Sigmoid colon (tissue), 7 donors: ENCODE measurements around the gene OLFML3. TPM values are rescaled to one million over a fixed set of nuclear protein-coding genes. Genes with fewer than 3 reads are reported as not detected.
"Not testable (repeated sequence)": the region's sequence is repeated elsewhere in the genome, so short reads cannot be mapped to it uniquely, and the experiment has no call there.

Experiments used
- DNase-seq: peaks from one replicate; pipeline ENCODE4 v3.0.0-alpha.2; 2019
- H3K27ac ChIP-seq, 4 donors: fragments of 200-600 bp; sonication (generic); one replicate each; pipeline ENCODE4 v1.5.1; 2016 to 2019; ENCODE audit warnings: mild to moderate bottlenecking in 1 of 4
- H3K27me3 ChIP-seq, 3 donors: fragments of 200-600 bp; sonication (generic); one replicate each; pipeline ENCODE4 v1.5.1; 2019; ENCODE audit warnings: mild to moderate bottlenecking in 1 of 3
- H3K36me3 ChIP-seq, 4 donors: fragments of 200-600 bp; sonication (generic); one replicate each; pipeline ENCODE4 v1.5.1; 2016 to 2019
- H3K4me1 ChIP-seq, 4 donors: fragments of 200-600 bp; sonication (generic); one replicate each; pipeline ENCODE4 v1.5.1; 2017 to 2019
- H3K4me3 ChIP-seq, 4 donors: fragments of 200-600 bp; sonication (generic); one replicate each; pipeline ENCODE4 v1.5.1; 2017 to 2019; ENCODE audit warnings: mild to moderate bottlenecking in 2 of 4, moderate library complexity in 1 of 4
- H3K9me3 ChIP-seq, 4 donors: fragments of 200-600 bp in 3 of 4; sonication (generic) in 3 of 4; one replicate each; pipeline versions ENCODE4 v1.5.1 to v1.6.1; 2013 to 2019
- EP300 ChIP-seq, 4 donors: sonication (generic); formaldehyde crosslinking; IDR thresholded peaks; one replicate each; pipeline ENCODE4 v1.6.1; 2017; ENCODE audit warnings: antibody characterized with exemption in 4 of 4
- POLR2A ChIP-seq, 2 donors: fragments of 450-650 bp; IDR thresholded peaks; one replicate each; pipeline ENCODE4 v1.6.1; 2016; ENCODE audit warnings: antibody characterized with exemption in 2 of 2, mild to moderate bottlenecking in 2 of 2, moderate library complexity in 2 of 2
- POLR2AphosphoS5 ChIP-seq, 4 donors: sonication (generic); formaldehyde crosslinking; IDR thresholded peaks; one replicate each; pipeline ENCODE4 v1.6.1; 2017; ENCODE audit warnings: antibody characterized with exemption in 4 of 4
- WGBS, 2 donors: extraction: QIAGEN DNeasy Blood & Tissue Kit; methylation state at CpG; one replicate each; pipeline ENCODE4 v1.1.7; 2013; 5-methylcytosine and 5-hydroxymethylcytosine counted together
- intact Hi-C: fragments of 100-400 bp; cut with DNase I; formaldehyde crosslinking; loops from one replicate; pipeline ENCODE4 v1.15.1; 2023
- polyA plus RNA-seq, 3 donors: library from polyadenylated mRNA; stranded (reverse); fragments of 200-250 nt; gene quantifications; one replicate each; pipeline ENCODE4 v1.2.3, GENCODE V29; 2013
- total RNA-seq, 4 donors: library from RNA; depleted of rRNA; stranded (reverse); fragments of >200 nt; gene quantifications; one replicate each; pipeline ENCODE4 v1.1.0, GENCODE V29; 2016
- TF ChIP-seq, protein P1 (sequence below), 4 experiments: fragments of 450-650 bp in 3 of 4; fragments of 200-600 bp in 1 of 4; IDR thresholded peaks; one replicate each; pipeline ENCODE4 v1.5.1; 2016 to 2019; ENCODE audit warnings: antibody characterized with exemption in 4 of 4, mild to moderate bottlenecking in 3 of 4, moderate library complexity in 2 of 4
- donor health status: healthy with polysubstance abuse.
- donor health status: Bipolar disorder and iron deficiency.
- donor health status: healthy.

OLFML3 gene
- total and polyA plus RNA-seq, 7 donors: 14.1 to 149 (median 94.0) TPM

DNA sequence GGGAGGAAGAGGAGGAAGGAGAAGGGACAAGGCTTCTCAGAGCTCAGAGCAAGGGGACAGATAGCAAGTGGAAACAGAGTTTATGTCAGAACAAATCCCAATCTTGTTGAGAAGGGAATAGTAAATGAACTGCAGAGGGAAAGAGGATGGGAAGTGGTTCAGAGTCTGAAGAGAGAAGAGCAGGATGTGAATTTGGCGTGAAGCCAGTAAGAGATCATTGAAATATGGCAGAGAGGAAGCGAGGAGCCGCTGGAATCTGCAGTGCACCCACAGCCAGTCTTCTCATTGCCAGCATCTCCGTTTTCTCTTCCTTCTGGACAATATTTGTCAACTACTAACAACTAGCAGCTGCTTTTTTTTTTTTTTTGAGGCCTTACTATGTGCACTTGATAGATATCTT is 19.1 kb downstream of the OLFML3 start:
- H3K27ac ChIP-seq: no peak overlapping the region

DNA sequence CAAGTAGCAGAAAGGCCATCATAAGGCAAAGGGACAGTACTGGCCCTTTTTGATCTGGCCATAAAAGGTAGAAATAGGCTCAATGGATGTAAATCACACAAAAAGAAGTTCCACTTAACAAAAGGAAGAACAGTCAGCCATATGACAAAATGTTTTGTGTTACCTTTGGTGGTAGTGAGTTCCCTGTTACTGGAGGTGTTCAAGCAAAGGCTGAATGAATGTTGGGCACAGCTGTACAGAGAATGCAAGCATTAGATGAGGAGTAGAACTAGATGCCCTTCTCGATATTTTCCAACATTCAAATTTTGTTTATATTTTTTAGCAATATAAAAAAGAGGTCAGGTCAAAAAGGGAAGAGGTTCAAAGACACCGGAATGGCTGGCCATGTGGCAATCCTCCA is 20.0 kb downstream of the OLFML3 start:
- H3K27ac ChIP-seq: no peak overlapping the region
- 85 to 87% methylated on average over 2 of the region's 2 CpGs for WGBS, 2 donors
- intact Hi-C loops: no loop called here

More for the DNA sequence above, 19.1 kb downstream of the OLFML3 start:
- no peak for TF ChIP-seq POLR2AphosphoS5 (IDR thresholded peaks at IDR 0.05)
- TF ChIP-seq POLR2A (IDR thresholded peaks at IDR 0.05): no peak
- no peak for TF ChIP-seq EP300 (IDR thresholded peaks at IDR 0.05)
- TF ChIP-seq, protein P1, sequence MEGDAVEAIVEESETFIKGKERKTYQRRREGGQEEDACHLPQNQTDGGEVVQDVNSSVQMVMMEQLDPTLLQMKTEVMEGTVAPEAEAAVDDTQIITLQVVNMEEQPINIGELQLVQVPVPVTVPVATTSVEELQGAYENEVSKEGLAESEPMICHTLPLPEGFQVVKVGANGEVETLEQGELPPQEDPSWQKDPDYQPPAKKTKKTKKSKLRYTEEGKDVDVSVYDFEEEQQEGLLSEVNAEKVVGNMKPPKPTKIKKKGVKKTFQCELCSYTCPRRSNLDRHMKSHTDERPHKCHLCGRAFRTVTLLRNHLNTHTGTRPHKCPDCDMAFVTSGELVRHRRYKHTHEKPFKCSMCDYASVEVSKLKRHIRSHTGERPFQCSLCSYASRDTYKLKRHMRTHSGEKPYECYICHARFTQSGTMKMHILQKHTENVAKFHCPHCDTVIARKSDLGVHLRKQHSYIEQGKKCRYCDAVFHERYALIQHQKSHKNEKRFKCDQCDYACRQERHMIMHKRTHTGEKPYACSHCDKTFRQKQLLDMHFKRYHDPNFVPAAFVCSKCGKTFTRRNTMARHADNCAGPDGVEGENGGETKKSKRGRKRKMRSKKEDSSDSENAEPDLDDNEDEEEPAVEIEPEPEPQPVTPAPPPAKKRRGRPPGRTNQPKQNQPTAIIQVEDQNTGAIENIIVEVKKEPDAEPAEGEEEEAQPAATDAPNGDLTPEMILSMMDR (IDR thresholded peaks at IDR 0.05): no peak
- WGBS, 2 donors: 35 to 63% methylated on average over 4 of the region's 4 CpGs
- Histone ChIP-seq H3K4me3 (no peak overlapping the region), H3K4me1 (no peaks in the 10 kb centered on the region), H3K27me3 (no peaks in the 10 kb centered on the region), H3K9me3 (peaks cover 0 to 6% (median 0%) of the 10 kb centered on the region in 4 donors), H3K36me3 (no peaks in the 10 kb centered on the region)
- intact Hi-C loops: no loop called here
- no peak for DNase-seq

DNA sequence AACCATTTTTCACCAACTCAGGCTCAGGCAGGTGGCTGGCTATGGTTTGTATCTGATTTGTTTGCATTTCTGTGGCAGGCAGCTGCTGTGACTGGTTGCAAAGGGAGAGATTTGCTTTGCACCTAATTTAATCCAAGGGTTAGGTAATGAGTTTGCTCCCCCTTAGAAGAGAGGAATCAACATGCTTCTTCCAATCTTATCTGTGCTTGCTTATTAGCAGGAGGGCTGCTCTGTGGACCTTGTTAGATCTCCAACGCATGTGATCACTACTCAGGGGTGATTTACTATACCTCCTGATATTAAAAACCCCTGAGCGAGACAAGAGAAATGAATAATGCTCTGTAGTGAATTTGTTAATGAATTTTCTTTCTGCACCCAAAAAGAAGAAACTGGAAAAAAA is 20.5 kb downstream of the OLFML3 start:
- no peaks in the 10 kb centered on the region for H3K36me3 ChIP-seq
- H3K4me3 ChIP-seq: no peak overlapping the region
- peaks cover 0 to 5% (median 0%) of the 10 kb centered on the region in 4 donors for H3K9me3 ChIP-seq
- intact Hi-C loops: no loop called here
- H3K27ac ChIP-seq: no peak overlapping the region
- no peaks in the 10 kb centered on the region for H3K4me1 ChIP-seq
- no peak for TF ChIP-seq POLR2A (IDR thresholded peaks at IDR 0.05)
- TF ChIP-seq, protein P1 (IDR thresholded peaks at IDR 0.05): no peak
- no peak for TF ChIP-seq EP300 (IDR thresholded peaks at IDR 0.05)
- no peak for TF ChIP-seq POLR2AphosphoS5 (IDR thresholded peaks at IDR 0.05)
- 71 to 79% methylated on average over 2 of the region's 2 CpGs for WGBS, 2 donors
- H3K27me3 ChIP-seq: no peaks in the 10 kb centered on the region
- no peak for DNase-seq

More for the DNA sequence above, 20.0 kb downstream of the OLFML3 start:
- peaks cover 0 to 6% (median 0%) of the 10 kb centered on the region in 4 donors for H3K9me3 ChIP-seq
- TF ChIP-seq POLR2A (IDR thresholded peaks at IDR 0.05) (no peak), POLR2AphosphoS5 (IDR thresholded peaks at IDR 0.05) (no peak)
- no peaks in the 10 kb centered on the region for H3K27me3 ChIP-seq
- no peaks in the 10 kb centered on the region for H3K4me1 ChIP-seq
- no peak for DNase-seq
- no peaks in the 10 kb centered on the region for H3K36me3 ChIP-seq
- no peak overlapping the region for H3K4me3 ChIP-seq

DNA sequence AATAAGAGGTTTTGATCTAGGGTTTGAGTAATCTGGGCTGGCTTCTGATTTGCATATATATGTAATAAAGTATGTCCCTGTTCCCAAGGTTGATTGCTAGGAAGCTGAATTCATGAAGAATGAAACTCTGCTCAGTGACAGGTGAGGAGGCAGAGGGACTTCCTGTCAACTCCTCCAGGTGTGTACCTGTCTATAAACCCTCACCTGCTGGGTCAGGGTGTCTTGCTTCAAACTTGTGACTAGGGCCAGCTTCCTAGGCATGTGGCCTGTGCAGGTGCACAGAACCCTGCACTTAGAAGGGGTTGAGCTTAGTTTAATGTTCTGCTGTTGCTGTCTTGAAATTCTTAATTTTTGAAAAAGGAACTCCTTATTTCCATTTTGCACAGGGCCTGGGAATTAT is 21.1 kb downstream of the OLFML3 start:
- H3K27me3 ChIP-seq: no peaks in the 10 kb centered on the region
- no peak overlapping the region for H3K27ac ChIP-seq
- intact Hi-C loops: no loop called here

DNA sequence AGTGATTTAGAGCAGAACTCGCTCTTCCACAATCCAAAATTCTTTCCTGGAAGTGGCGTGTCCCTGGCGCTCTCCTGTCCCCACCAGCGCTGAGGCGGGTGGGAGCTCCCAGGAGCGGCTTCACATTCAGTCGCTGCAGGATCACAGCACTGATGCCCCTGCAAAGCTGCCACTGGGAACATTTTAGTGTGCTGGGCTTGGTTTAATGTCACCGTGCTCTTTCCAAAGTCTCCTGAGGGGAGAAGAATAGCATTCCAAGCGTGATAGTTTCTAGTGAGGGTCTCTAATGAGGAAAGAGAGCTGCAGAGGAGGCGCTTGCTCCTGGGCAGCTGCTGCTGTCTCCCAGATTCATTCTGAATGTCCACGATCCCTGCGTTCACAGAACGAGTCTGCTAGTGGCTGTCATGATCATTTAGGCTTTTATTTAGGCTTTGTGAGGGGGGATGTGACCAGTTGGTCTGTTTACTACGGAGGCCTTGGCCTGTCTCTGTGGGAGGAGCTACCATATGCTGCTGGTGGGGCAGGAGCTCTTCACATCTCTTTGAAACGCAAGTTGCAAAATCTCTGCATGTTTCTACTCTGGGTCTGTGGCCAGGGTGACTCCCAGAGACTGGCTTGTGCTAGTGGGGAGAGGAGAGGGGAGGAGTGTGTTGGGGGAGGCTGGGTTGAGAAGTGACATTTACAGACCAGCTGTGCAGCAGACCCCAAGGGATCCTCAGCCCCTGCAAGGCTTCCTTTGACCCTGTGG is 23.4 kb downstream of the OLFML3 start:
- DNase-seq: no peak

More for the DNA sequence above, 21.1 kb downstream of the OLFML3 start:
- Histone ChIP-seq H3K36me3 (no peaks in the 10 kb centered on the region), H3K4me3 (no peak overlapping the region), H3K9me3 (no peaks in the 10 kb centered on the region), H3K4me1 (no peaks in the 10 kb centered on the region)
- no peak for DNase-seq
- no peak for TF ChIP-seq EP300 (IDR thresholded peaks at IDR 0.05)

DNA sequence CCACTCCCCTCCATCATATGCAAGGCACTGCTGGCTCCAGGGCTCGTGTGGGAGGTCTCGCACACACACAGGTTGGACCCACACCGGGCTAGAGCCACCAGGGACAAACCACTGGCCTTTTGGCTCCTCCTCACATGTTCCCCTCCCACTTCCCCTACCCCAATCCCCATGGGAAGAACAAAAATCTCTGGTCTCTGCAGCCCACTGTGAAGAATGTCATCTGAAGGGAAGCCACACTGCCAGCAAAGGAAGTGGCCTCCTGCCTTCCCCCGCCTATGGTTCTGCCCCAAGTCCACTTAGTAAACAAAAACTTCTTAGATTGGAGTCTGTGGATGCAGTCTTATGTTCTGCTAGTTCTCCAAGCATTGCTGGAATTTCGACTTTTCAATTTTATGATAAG is 24.2 kb downstream of the OLFML3 start:
- TF ChIP-seq POLR2AphosphoS5 (IDR thresholded peaks at IDR 0.05) (no peak), EP300 (IDR thresholded peaks at IDR 0.05) (no peak), POLR2A (IDR thresholded peaks at IDR 0.05) (no peak)
- TF ChIP-seq, protein P1 (IDR thresholded peaks at IDR 0.05): no peak
- Histone ChIP-seq H3K9me3 (no peaks in the 10 kb centered on the region), H3K4me3 (no peak overlapping the region), H3K27ac (no peak overlapping the region), H3K4me1 (no peaks in the 10 kb centered on the region), H3K27me3 (no peaks in the 10 kb centered on the region), H3K36me3 (no peaks in the 10 kb centered on the region)
- WGBS, 2 donors: 65 to 80% methylated on average over 5 of the region's 5 CpGs
- no peak for DNase-seq
- intact Hi-C loops: no loop called here

More for the DNA sequence above, 23.4 kb downstream of the OLFML3 start:
- no peak for TF ChIP-seq POLR2A (IDR thresholded peaks at IDR 0.05)
- no peak for TF ChIP-seq POLR2AphosphoS5 (IDR thresholded peaks at IDR 0.05)
- no peak for TF ChIP-seq EP300 (IDR thresholded peaks at IDR 0.05)
- no peaks in the 10 kb centered on the region for H3K36me3 ChIP-seq
- 77 to 84% methylated on average over 15 of the region's 15 CpGs for WGBS, 2 donors
- no peaks in the 10 kb centered on the region for H3K9me3 ChIP-seq
- no peak overlapping the region for H3K27ac ChIP-seq
- H3K4me1 ChIP-seq: no peaks in the 10 kb centered on the region
- H3K27me3 ChIP-seq: no peaks in the 10 kb centered on the region
- H3K4me3 ChIP-seq: no peak overlapping the region
- intact Hi-C loops: no loop called here

DNA sequence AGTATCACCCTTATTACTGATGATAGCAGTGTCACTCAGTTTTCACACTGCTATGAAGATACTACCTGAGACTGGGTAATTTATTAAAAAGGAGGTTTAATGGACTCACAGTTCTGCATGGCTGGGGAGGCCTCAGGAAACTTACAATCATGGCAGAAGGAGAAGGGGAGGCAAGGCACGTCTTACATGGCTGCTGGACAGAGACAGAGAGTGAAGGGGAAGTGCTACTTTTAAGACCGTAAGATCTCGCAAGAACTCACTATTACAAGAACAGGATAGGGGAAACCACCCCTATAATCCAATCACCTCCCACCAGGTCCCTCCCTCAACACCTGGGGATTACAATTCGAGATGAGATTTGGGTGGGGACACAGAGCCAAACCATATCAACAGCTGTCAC is 27.6 kb downstream of the OLFML3 start:
- H3K27ac ChIP-seq, H3K36me3 ChIP-seq, H3K27me3 ChIP-seq, intact Hi-C loops, H3K4me3 ChIP-seq, DNase-seq, H3K4me1 ChIP-seq, H3K9me3 ChIP-seq: not testable (repeated sequence)
- 89 to 90% methylated on average over 4 of the region's 4 CpGs for WGBS, 2 donors
